ENCODE data around the gene ADARB2. TPM values are rescaled to one million over a fixed set of nuclear protein-coding genes. Genes with fewer than 3 reads are reported as not detected.
A peak's percentile ranks its signal among the peaks of the same experiment; 100 is the strongest.

ADARB2 gene
- total RNA-seq, 2 donors from 2014 or later: 1.1 to 1.8 TPM

- Mint-ChIP-seq H3K9me3 (no peaks in the 10 kb centered on the region), H3K27ac (no peak overlapping the region), H3K36me3 (ENCODE audit: low read depth) (no peaks in the 10 kb centered on the region), H3K4me1 (peaks cover 25% of the 10 kb centered on the region), H3K27me3 (ENCODE audit: insufficient read depth) (no peaks in the 10 kb centered on the region), H3K4me3 (no peak overlapping the region)
- Histone ChIP-seq H3K27me3 (ENCODE audit: control insufficient read depth, insufficient read depth, low read length, poor library complexity, severe bottlenecking) (no peaks in the 10 kb centered on the region), H3K4me3 (ENCODE audit: low read length) (no peak overlapping the region), H3K9ac (ENCODE audit: extremely low read depth, low read length, poor library complexity, severe bottlenecking) (no peak overlapping the region), H3K36me3 (ENCODE audit: control insufficient read depth, insufficient read depth, low read length) (no peaks in the 10 kb centered on the region), H3K27ac (ENCODE audit: low read depth, low read length) (no peak overlapping the region), H3K4me1 (ENCODE audit: control insufficient read depth, insufficient read depth, low read length) (peaks cover 2% of the 10 kb centered on the region), H3K9me3 (ENCODE audit: control insufficient read depth, low read length) (no peaks in the 10 kb centered on the region)
- TF ChIP-seq CTCF (conservative IDR thresholded peaks at IDR 0.05): no peak
- peak; percentile 35 for DNase-seq
- 96 to 98% methylated on average over 5 to 7 of the region's 7 CpGs for WGBS, 2 experiments (ENCODE audit: insufficient coverage in 1 of 2, insufficient read length in 1 of 2)
Measured at GRCh38 chr10:1524540-1524939, 212.8 kb downstream of the ADARB2 start.

- Mint-ChIP-seq H3K4me3 (no peak overlapping the region), H3K9me3 (no peaks in the 10 kb centered on the region), H3K27ac (no peak overlapping the region), H3K27me3 (ENCODE audit: insufficient read depth) (no peaks in the 10 kb centered on the region), H3K36me3 (ENCODE audit: low read depth) (no peaks in the 10 kb centered on the region), H3K4me1 (peaks cover 25% of the 10 kb centered on the region)
- 84 to 85% methylated on average over 5 to 8 of the region's 8 CpGs for WGBS, 2 experiments (ENCODE audit: insufficient coverage in 1 of 2, insufficient read length in 1 of 2)
- Histone ChIP-seq H3K4me3 (ENCODE audit: low read length) (no peak overlapping the region), H3K27me3 (ENCODE audit: control insufficient read depth, insufficient read depth, low read length, poor library complexity, severe bottlenecking) (no peaks in the 10 kb centered on the region), H3K36me3 (ENCODE audit: control insufficient read depth, insufficient read depth, low read length) (no peaks in the 10 kb centered on the region), H3K9me3 (ENCODE audit: control insufficient read depth, low read length) (no peaks in the 10 kb centered on the region), H3K4me1 (ENCODE audit: control insufficient read depth, insufficient read depth, low read length) (peaks cover 2% of the 10 kb centered on the region), H3K9ac (ENCODE audit: extremely low read depth, low read length, poor library complexity, severe bottlenecking) (no peak overlapping the region), H3K27ac (ENCODE audit: low read depth, low read length) (no peak overlapping the region)
- peak; percentile 39 for DNase-seq
- no peak for TF ChIP-seq CTCF (conservative IDR thresholded peaks at IDR 0.05)
Measured at GRCh38 chr10:1523221-1523620, 214.1 kb downstream of the ADARB2 start.

- Histone ChIP-seq H3K4me3 (ENCODE audit: low read length) (no peak overlapping the region), H3K9me3 (ENCODE audit: control insufficient read depth, low read length) (no peaks in the 10 kb centered on the region), H3K36me3 (ENCODE audit: control insufficient read depth, insufficient read depth, low read length) (no peaks in the 10 kb centered on the region), H3K27me3 (ENCODE audit: control insufficient read depth, insufficient read depth, low read length, poor library complexity, severe bottlenecking) (no peaks in the 10 kb centered on the region), H3K27ac (ENCODE audit: low read depth, low read length) (no peak overlapping the region), H3K9ac (ENCODE audit: extremely low read depth, low read length, poor library complexity, severe bottlenecking) (no peak overlapping the region), H3K4me1 (ENCODE audit: control insufficient read depth, insufficient read depth, low read length) (peaks cover 2% of the 10 kb centered on the region)
- Mint-ChIP-seq H3K4me1 (peaks cover 25% of the 10 kb centered on the region), H3K9me3 (no peaks in the 10 kb centered on the region), H3K27ac (peak overlapping the region; percentile 23), H3K4me3 (no peak overlapping the region), H3K27me3 (ENCODE audit: insufficient read depth) (no peaks in the 10 kb centered on the region), H3K36me3 (ENCODE audit: low read depth) (no peaks in the 10 kb centered on the region)
- WGBS, 2 experiments (ENCODE audit: insufficient coverage in 1 of 2, insufficient read length in 1 of 2): 57 to 61% methylated on average over 4 of the region's 4 CpGs
- TF ChIP-seq CTCF (conservative IDR thresholded peaks at IDR 0.05): no peak
- DNase-seq: peak; percentile 69
Measured at GRCh38 chr10:1522237-1522636, 215.1 kb downstream of the ADARB2 start.
